HepG2 (cell line): ENCODE results near the gene IKZF4. TPM values are rescaled to one million over a fixed set of nuclear protein-coding genes. Genes with fewer than 3 reads are reported as not detected.

Experiments
- ADNP ChIP-seq: sonication (generic); formaldehyde crosslinking; IDR thresholded peaks from 2 replicates; pipeline ENCODE4 v1.4.0; 2020; ENCODE audit warnings: missing genetic modification reagents
- CC2D1A ChIP-seq: sonication (generic); formaldehyde crosslinking; IDR thresholded peaks from 2 replicates; pipeline ENCODE4 v1.8.1; 2023; ENCODE audit warnings: mild to moderate bottlenecking, missing genetic modification reagents
- CHCHD3 ChIP-seq: sonication (generic); formaldehyde crosslinking; IDR thresholded peaks from 2 replicates; pipeline ENCODE4 v1.8.0; 2022; ENCODE audit warnings: mild to moderate bottlenecking, missing genetic modification reagents, moderate library complexity
- KLF6 ChIP-seq: IDR thresholded peaks from 2 replicates; pipeline ENCODE4 v1.8.0; 2016; ENCODE audit warnings: missing biosample characterization, missing genetic modification reagents
- MAFK ChIP-seq, 2 experiments: IDR thresholded peaks in 1 of 2; conservative IDR thresholded peaks in 1 of 2; 2 replicates each; pipeline ENCODE4 v1.6.1; 2011; ENCODE audit warnings: improper control_type of control experiment in 2 of 2, low read length in 2 of 2
- MIER3 ChIP-seq: IDR thresholded peaks from 2 replicates; pipeline ENCODE4 v1.6.1; 2016; ENCODE audit warnings: missing compliant biosample characterization, borderline replicate concordance
- NR3C1 ChIP-seq: sonication (generic); formaldehyde crosslinking; IDR thresholded peaks from 2 replicates; pipeline ENCODE4 v1.4.0; 2020; ENCODE audit warnings: missing genetic modification reagents
- REST ChIP-seq, 2 experiments: IDR thresholded peaks; 2 replicates each; pipeline ENCODE4 v1.6.1; 2011 to 2012; ENCODE audit warnings: low read length in 2 of 2, borderline replicate concordance in 1 of 2, low read depth in 1 of 2, mild to moderate bottlenecking in 1 of 2, moderate library complexity in 1 of 2
- SKI ChIP-seq: fragments of 450-650 bp; IDR thresholded peaks from one replicate; pipeline ENCODE4 v1.6.1; 2018; ENCODE audit warnings: mild to moderate bottlenecking; ENCODE audit not compliant: partially characterized antibody
- TEAD3 ChIP-seq: optimal IDR thresholded peaks from 2 replicates; pipeline ENCODE3; 2016; ENCODE audit warnings: borderline replicate concordance
- ZBTB21 ChIP-seq: sonication (generic); formaldehyde crosslinking; IDR thresholded peaks from 2 replicates; pipeline ENCODE4 v1.4.0; 2020; ENCODE audit warnings: missing genetic modification reagents
- ZBTB3 ChIP-seq: sonication (generic); formaldehyde crosslinking; IDR thresholded peaks from 2 replicates; pipeline ENCODE4 v1.4.0; 2020; ENCODE audit warnings: low read depth, mild to moderate bottlenecking, moderate library complexity, missing genetic modification reagents, borderline replicate concordance
- ZFP1 ChIP-seq: IDR thresholded peaks from 2 replicates; pipeline ENCODE4 v1.6.1; 2016
- ZNF292 ChIP-seq: sonication (generic); formaldehyde crosslinking; IDR thresholded peaks from 2 replicates; pipeline ENCODE4 v1.8.1; 2022; ENCODE audit warnings: mild to moderate bottlenecking, low read depth, missing genetic modification reagents, borderline replicate concordance
- ZNF34 ChIP-seq: sonication (generic); formaldehyde crosslinking; IDR thresholded peaks from 2 replicates; pipeline ENCODE4 v1.4.0; 2020; ENCODE audit warnings: mild to moderate bottlenecking, missing genetic modification reagents, borderline replicate concordance
- ZNF431 ChIP-seq: sonication (generic); formaldehyde crosslinking; IDR thresholded peaks from 2 replicates; pipeline ENCODE4 v1.9.0; 2022; ENCODE audit warnings: missing genetic modification reagents, low read depth, mild to moderate bottlenecking, borderline replicate concordance
- ZNF496 ChIP-seq: sonication (generic); formaldehyde crosslinking; IDR thresholded peaks from 2 replicates; pipeline ENCODE4 v1.8.1; 2023; ENCODE audit warnings: mild to moderate bottlenecking, moderate library complexity, missing genetic modification reagents; ENCODE audit not compliant: insufficient replicate concordance
- ZNF891 ChIP-seq: sonication (generic); formaldehyde crosslinking; IDR thresholded peaks from 2 replicates; pipeline ENCODE4 v1.5.0; 2020; ENCODE audit warnings: mild to moderate bottlenecking, missing genetic modification reagents
- ZSCAN20 ChIP-seq: sonication (generic); formaldehyde crosslinking; IDR thresholded peaks from 2 replicates; pipeline ENCODE4 v1.4.0; 2020; ENCODE audit warnings: missing genetic modification reagents, mild to moderate bottlenecking, borderline replicate concordance
- polyA plus RNA-seq, 8 experiments: library from polyadenylated mRNA; depleted of rRNA in 3 of 8; stranded (reverse) in 7 of 8; unstranded in 1 of 8; fragments of >200 nt; fragmentation: Illumina TruSeq in 4 of 8; extraction: Trizol in 4 of 8; gene quantifications; 2 replicates each; pipeline versions ENCODE4 v1.2.1 to v1.2.3, GENCODE V29; 2011 to 2016; ENCODE audit warnings: low read depth in 4 of 8, missing spikeins in 1 of 8, mixed read lengths in 1 of 8; ENCODE audit not compliant: insufficient read depth in 1 of 8
- total RNA-seq, 5 experiments: library from RNA; depleted of rRNA; stranded (reverse); fragments of >200 nt; fragmentation: Illumina TruSeq; extraction: Trizol; gene quantifications; 2 replicates each; pipeline ENCODE4 v1.2.3, GENCODE V29; 2016; ENCODE audit warnings: low read depth in 1 of 5
- TF ChIP-seq, protein P1 (sequence below): sonication (generic); formaldehyde crosslinking; IDR thresholded peaks from 2 replicates; pipeline ENCODE4 v1.4.0; 2020; ENCODE audit warnings: missing genetic modification reagents
- TF ChIP-seq, protein P2 (sequence below): sonication (generic); formaldehyde crosslinking; conservative IDR thresholded peaks from 2 replicates; pipeline ENCODE4 v1.8.0; 2022; ENCODE audit warnings: missing genetic modification reagents
- TF ChIP-seq, protein P3 (sequence below): IDR thresholded peaks from 2 replicates; pipeline ENCODE4 v1.6.1; 2016; ENCODE audit warnings: missing compliant biosample characterization, missing genetic modification reagents, borderline replicate concordance

The IKZF4 gene
- total and polyA plus RNA-seq, 2 of the 13 experiments (the other 11 are each of a cell fraction or from before 2014, with no cell fraction given) = 0.58 to 2.2 TPM

DNA sequence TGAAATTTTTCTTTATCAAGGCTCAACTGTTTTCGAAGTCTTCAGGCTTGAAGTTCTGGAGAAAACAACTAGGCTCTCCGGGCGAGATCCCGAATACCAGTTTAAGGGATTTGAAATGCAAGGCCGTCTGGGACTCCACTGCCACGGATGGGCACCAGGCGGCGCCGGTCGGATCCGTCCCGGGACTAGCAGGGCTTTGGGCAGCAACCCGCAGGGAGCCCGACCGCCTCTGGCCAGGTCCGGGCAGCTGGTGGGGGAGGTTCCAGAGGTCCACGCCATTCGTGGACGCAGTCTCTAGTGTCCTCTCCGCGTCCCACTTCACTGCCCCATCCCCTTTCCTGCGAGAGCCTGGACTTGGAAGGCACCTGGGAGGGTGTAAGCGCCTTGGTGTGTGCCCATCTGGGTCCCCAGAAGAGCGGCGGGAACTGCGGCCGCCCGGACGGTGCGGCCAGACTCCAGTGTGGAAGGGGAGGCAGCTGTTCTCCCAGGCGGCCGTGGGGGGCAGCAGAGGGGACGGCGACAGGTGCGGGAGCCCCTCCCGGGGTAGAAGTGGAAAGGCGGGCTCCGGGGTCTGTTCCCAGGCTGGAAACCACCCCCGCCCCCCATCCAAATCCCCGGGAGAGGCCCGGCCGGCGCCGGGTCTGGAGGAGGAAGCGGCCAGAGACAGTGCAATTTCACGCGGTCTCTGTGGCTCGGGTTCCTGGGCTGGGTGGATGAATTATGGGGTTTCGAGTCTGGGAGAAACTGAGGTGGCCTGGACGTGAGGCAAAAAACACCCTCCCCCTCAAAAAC lies 58.3 kb downstream of the IKZF4 start (continued):
- no peak; the same call in 1 of the 2 replicates for TF ChIP-seq ZNF292 (CRISPR knock-in tag)
- TF ChIP-seq REST (IDR thresholded peaks at IDR 0.05; ENCODE audit: borderline replicate concordance in 1 of 2, low read depth in 1 of 2, low read length in 2 of 2) = no peak
- TF ChIP-seq ZNF496 (CRISPR knock-in tag) = no peak
- no peak for TF ChIP-seq ZNF34 (CRISPR knock-in tag)
- no peak for TF ChIP-seq CHCHD3 (CRISPR knock-in tag)
- TF ChIP-seq ZNF431 = no peak
- TF ChIP-seq, protein P1, sequence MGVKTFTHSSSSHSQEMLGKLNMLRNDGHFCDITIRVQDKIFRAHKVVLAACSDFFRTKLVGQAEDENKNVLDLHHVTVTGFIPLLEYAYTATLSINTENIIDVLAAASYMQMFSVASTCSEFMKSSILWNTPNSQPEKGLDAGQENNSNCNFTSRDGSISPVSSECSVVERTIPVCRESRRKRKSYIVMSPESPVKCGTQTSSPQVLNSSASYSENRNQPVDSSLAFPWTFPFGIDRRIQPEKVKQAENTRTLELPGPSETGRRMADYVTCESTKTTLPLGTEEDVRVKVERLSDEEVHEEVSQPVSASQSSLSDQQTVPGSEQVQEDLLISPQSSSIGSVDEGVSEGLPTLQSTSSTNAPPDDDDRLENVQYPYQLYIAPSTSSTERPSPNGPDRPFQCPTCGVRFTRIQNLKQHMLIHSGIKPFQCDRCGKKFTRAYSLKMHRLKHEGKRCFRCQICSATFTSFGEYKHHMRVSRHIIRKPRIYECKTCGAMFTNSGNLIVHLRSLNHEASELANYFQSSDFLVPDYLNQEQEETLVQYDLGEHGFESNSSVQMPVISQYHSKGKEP (CRISPR knock-in tag) = no peak
- TF ChIP-seq SKI = peak; percentile 33
- TF ChIP-seq NR3C1 (CRISPR knock-in tag) = no peak
- no peak for TF ChIP-seq ZNF891
- no peak for TF ChIP-seq KLF6 (CRISPR knock-in tag)
- TF ChIP-seq ZFP1 (CRISPR knock-in tag) = no peak
- TF ChIP-seq, protein P2, sequence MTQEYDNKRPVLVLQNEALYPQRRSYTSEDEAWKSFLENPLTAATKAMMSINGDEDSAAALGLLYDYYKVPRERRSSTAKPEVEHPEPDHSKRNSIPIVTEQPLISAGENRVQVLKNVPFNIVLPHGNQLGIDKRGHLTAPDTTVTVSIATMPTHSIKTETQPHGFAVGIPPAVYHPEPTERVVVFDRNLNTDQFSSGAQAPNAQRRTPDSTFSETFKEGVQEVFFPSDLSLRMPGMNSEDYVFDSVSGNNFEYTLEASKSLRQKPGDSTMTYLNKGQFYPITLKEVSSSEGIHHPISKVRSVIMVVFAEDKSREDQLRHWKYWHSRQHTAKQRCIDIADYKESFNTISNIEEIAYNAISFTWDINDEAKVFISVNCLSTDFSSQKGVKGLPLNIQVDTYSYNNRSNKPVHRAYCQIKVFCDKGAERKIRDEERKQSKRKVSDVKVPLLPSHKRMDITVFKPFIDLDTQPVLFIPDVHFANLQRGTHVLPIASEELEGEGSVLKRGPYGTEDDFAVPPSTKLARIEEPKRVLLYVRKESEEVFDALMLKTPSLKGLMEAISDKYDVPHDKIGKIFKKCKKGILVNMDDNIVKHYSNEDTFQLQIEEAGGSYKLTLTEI (CRISPR knock-in tag) = no peak
- 0 out of 2 replicates have a peak, but pooled peaks have one; percentile 48 for TF ChIP-seq ZSCAN20 (CRISPR knock-in tag)
- no peak for TF ChIP-seq CC2D1A (CRISPR knock-in tag)
- TF ChIP-seq, protein P3, sequence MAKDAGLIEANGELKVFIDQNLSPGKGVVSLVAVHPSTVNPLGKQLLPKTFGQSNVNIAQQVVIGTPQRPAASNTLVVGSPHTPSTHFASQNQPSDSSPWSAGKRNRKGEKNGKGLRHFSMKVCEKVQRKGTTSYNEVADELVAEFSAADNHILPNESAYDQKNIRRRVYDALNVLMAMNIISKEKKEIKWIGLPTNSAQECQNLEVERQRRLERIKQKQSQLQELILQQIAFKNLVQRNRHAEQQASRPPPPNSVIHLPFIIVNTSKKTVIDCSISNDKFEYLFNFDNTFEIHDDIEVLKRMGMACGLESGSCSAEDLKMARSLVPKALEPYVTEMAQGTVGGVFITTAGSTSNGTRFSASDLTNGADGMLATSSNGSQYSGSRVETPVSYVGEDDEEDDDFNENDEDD (CRISPR knock-in tag) = peak; percentile 69; the same call in 1 of the 2 replicates
- no peak for TF ChIP-seq ADNP
- peak; percentile 43 for TF ChIP-seq TEAD3
- TF ChIP-seq MIER3 (CRISPR knock-in tag) = peak; percentile 28; the same call in 1 of the 2 replicates
- TF ChIP-seq ZBTB3 (CRISPR knock-in tag) = no peak
- TF ChIP-seq MAFK (conservative IDR thresholded peaks at IDR 0.05 in 1 of 2, IDR thresholded peaks at IDR 0.05 in 1 of 2; ENCODE audit: low read length in 2 of 2) = no peak
- TF ChIP-seq ZBTB21 (CRISPR knock-in tag) = no peak
